Stimulated activated naive CD8-positive, alpha-beta T cell treated with anti-CD3 and anti-CD28 coated beads, Interleukin-15, amount 100 ng/mL, for 72 hours (primary cell): ENCODE results near the gene GPR132.
"Not testable (repeated sequence)": the region's sequence is repeated elsewhere in the genome, so short reads cannot be mapped to it uniquely, and the experiment has no call there.

Experiments used
- ATAC-seq: fragments of 150-1000 bp; cut with Tn5 transposase; 2 replicates; pipeline ENCODE4 v1.10.0; 2021; ENCODE audit warnings: mild to moderate bottlenecking, moderate library complexity
- DNase-seq, 2 donors: peaks; one replicate each; pipeline ENCODE4 v3.0.0; 2021 to 2022
- H3K27ac Mint-ChIP-seq, 2 donors: one replicate each; pipeline ENCODE4 v1.8.0; 2022; ENCODE audit warnings: mild to moderate bottlenecking in 2 of 2, mixed read lengths in 2 of 2, moderate library complexity in 2 of 2
- H3K27me3 Mint-ChIP-seq: one replicate; pipeline ENCODE4 v1.8.0; 2022; ENCODE audit warnings: mixed read lengths
- H3K4me1 Mint-ChIP-seq: one replicate; pipeline ENCODE4 v1.8.0; 2022; ENCODE audit warnings: mild to moderate bottlenecking, mixed read lengths
- H3K4me3 Mint-ChIP-seq, 2 donors: one replicate each; pipeline ENCODE4 v1.8.0; 2022; ENCODE audit warnings: mild to moderate bottlenecking in 2 of 2, mixed read lengths in 2 of 2, moderate library complexity in 1 of 2
- H3K9me3 Mint-ChIP-seq, 2 donors: one replicate each; pipeline ENCODE4 v1.8.0; 2022; ENCODE audit warnings: mixed read lengths in 2 of 2

GPR132 gene

GRCh38 chr14:105030836-105031396 is 34.3 kb downstream of the GPR132 start:
- no peak for ATAC-seq
- Mint-ChIP-seq H3K27me3 (peaks cover 14% of the 10 kb centered on the region), H3K4me3 (no peak overlapping the region), H3K27ac (no peak overlapping the region), H3K4me1 (peaks cover 39% of the 10 kb centered on the region), H3K9me3 (peaks cover 0 to 5% of the 10 kb centered on the region in 2 donors)
- DNase-seq = no peak

DNA sequence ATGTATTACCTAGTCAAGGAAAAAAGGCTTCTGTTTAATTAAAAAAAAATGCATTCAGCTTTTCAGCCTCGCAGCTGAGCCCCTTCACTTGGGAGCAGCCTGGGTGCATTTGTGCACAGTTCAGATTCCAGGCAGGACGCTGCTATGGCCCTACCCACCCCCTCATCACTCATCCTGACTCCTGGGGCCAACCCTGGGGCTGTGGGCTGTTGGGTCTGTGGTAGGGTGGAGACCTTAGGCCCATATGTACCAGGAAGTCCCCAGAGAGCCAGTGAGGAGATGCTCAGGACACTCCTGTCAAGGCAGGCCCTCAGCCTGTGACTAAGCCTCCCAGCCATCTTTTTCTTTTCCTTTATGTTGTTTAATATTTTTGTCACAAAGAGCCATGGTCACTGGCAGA is 35.0 kb downstream of the GPR132 start:
- DNase-seq = no peak
- peaks cover 46% of the 10 kb centered on the region for H3K4me1 Mint-ChIP-seq
- no peak overlapping the region for H3K27ac Mint-ChIP-seq
- ATAC-seq = no peak
- H3K4me3 Mint-ChIP-seq = no peak overlapping the region
- peaks cover 14% of the 10 kb centered on the region for H3K27me3 Mint-ChIP-seq
- H3K9me3 Mint-ChIP-seq = peaks cover 0 to 5% of the 10 kb centered on the region in 2 donors

DNA sequence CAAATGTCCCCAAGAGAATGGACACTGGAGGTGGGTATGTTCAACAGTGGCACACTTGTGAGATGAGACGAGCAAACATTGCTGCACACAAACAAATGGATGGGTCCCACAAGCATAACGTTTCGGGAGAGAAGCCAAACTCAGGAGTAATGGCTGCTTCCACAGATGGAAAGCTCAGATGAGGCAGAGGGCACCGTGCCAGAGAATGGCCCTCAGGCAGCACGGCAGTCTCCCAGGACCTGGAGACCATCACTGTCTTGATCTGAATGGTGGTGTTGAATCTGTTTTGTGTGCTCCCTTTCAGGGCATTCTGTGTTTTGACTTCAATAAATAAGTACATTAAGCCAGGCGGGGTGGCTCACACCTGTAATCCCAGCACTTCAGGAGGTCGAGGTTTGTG is 35.8 kb downstream of the GPR132 start:
- DNase-seq (no peak), ATAC-seq (no peak)

DNA sequence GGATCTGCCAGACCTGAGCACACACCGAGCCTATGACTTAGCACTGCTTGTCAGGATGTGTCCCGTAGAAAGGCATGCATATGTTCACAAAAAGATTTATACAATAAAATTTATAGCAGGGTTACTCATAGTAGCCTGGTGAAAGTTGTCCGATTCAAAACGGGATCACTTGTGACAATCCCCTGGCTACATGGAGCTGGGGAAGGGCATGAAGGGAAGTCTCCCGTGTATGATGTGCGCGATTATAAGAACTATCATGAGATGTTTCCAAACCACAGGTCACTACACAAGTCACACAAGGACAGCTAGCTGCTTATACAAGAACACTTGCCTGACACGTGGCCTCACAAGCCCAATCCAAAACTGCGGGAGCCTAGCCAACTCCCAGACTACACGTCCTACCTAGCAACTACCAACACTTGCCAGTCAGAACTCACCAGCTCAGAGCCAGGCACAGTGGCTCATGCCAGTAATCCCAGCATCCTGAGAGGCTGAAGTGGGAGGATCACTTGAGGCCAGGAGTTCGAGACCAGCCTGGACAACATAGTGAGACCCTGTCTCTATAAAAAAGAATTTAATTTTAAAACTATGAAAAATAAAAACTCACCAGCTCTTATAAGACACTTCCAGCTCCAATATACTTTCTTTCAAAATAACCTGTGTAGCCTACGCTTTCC is 36.8 kb downstream of the GPR132 start:
- no peak for DNase-seq
- Mint-ChIP-seq H3K4me3 (no peak overlapping the region), H3K27ac (no peak overlapping the region), H3K27me3 (peaks cover 4% of the 10 kb centered on the region), H3K4me1 (peaks cover 51% of the 10 kb centered on the region), H3K9me3 (peaks cover 0 to under 1% of the 10 kb centered on the region in 2 donors)
- no peak for ATAC-seq

More for the DNA sequence above, 35.8 kb downstream of the GPR132 start:
- Mint-ChIP-seq H3K27ac (no peak overlapping the region), H3K4me1 (peaks cover 52% of the 10 kb centered on the region), H3K4me3 (no peak overlapping the region), H3K27me3 (peaks cover 14% of the 10 kb centered on the region), H3K9me3 (peaks cover 0 to 5% of the 10 kb centered on the region in 2 donors)

DNA sequence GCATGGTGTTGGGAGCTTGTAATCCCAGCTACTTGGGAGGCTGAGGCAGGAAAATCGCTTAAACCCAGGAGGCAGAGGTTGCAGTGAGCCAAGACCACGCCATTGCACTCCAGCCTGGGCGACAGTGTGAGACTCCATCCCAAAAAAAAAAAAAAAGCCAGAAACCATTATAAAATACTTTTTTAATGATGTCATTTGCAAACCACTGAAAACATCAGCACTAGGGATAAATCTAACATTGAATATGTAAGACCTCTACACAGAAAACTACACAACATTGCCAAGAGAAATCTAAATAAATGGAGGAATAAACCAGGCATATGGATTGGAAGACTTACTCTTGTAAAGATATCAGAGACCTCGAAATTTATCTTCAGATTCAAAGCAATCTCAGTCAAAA is 37.5 kb downstream of the GPR132 start:
- DNase-seq, ATAC-seq, H3K27ac Mint-ChIP-seq, H3K4me3 Mint-ChIP-seq, H3K27me3 Mint-ChIP-seq, H3K9me3 Mint-ChIP-seq: not testable (repeated sequence)
- H3K4me1 Mint-ChIP-seq = peaks cover 51% of the 10 kb centered on the region

GRCh38 chr14:105026802-105027563 is 38.2 kb downstream of the GPR132 start:
- ATAC-seq (no peak), DNase-seq (no peak)
- H3K27ac Mint-ChIP-seq = peak overlapping the region in 1 of 2 donors; percentile 77
- H3K27me3 Mint-ChIP-seq = no peaks in the 10 kb centered on the region
- peaks cover 54% of the 10 kb centered on the region for H3K4me1 Mint-ChIP-seq
- no peaks in the 10 kb centered on the region for H3K9me3 Mint-ChIP-seq
- H3K4me3 Mint-ChIP-seq = peak overlapping the region in 1 of 2 donors; percentile 16

GRCh38 chr14:105026033-105026785 is 39.0 kb downstream of the GPR132 start:
- H3K4me3 Mint-ChIP-seq = peak overlapping the region in 1 of 2 donors; percentile 33
- H3K27me3 Mint-ChIP-seq = no peaks in the 10 kb centered on the region
- peak; percentile 57 for ATAC-seq
- H3K4me1 Mint-ChIP-seq = peaks cover 61% of the 10 kb centered on the region
- peak overlapping the region in 1 of 2 donors; percentile 86 for H3K27ac Mint-ChIP-seq
- no peak for DNase-seq
- no peaks in the 10 kb centered on the region for H3K9me3 Mint-ChIP-seq

- ATAC-seq = no peak
- Mint-ChIP-seq H3K4me1 (peaks cover 56% of the 10 kb centered on the region), H3K4me3 (no peak overlapping the region)
These were observed 39.8 kb downstream of the GPR132 start for GRCh38 chr14:105025429-105025828.

GRCh38 chr14:105023791-105024480 is 41.3 kb downstream of the GPR132 start:
- Mint-ChIP-seq H3K4me1 (peaks cover 68% of the 10 kb centered on the region), H3K4me3 (no peak overlapping the region), H3K27me3 (no peaks in the 10 kb centered on the region), H3K27ac (no peak overlapping the region), H3K9me3 (no peaks in the 10 kb centered on the region)
- DNase-seq (no peak), ATAC-seq (no peak)

More at GRCh38 chr14:105025429-105025828, 39.8 kb downstream of the GPR132 start:
- H3K9me3 Mint-ChIP-seq = no peaks in the 10 kb centered on the region
- H3K27ac Mint-ChIP-seq = no peak overlapping the region
- DNase-seq = no peak
- no peaks in the 10 kb centered on the region for H3K27me3 Mint-ChIP-seq

DNA sequence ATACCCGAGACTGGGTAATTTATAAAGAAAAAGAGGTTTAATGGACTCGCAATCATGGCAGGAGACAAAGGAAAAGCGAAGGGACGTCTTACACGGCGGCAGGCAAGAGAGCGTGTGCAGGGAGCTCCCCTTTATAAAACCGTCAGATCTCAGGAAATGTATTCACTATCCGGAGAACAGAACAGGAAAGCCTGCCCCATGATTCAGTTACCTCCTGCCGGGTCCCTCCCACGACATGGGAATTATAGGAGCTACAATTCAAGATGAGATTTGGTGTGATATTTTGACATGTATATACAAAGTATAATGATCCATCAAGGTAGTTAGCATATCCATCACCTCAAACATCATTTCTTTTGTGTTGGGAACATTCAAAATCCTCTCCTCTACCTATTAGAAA is 42.1 kb downstream of the GPR132 start:
- Mint-ChIP-seq H3K4me1 (peaks cover 76% of the 10 kb centered on the region), H3K27ac (no peak overlapping the region), H3K4me3 (no peak overlapping the region), H3K9me3 (no peaks in the 10 kb centered on the region), H3K27me3 (no peaks in the 10 kb centered on the region)
- DNase-seq = no peak
- ATAC-seq = no peak

DNA sequence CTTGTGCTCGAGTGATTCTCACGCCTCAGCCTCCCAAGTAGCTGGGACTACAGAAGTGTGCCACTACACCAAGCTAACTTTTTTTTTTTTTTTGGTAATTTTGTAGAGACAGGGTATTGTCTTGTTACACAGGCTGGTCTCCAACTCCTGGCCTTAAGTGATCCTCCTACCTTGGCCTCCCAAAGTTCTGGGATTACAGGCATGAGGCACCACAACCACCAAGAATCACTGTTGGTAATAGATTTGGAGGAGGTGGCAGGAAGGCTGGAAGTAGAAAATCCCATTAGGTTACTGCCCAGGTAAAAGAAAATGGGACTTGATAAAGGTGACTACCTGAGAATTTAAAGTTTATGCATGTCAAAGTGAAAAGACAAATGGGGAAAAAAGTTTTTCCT is 43.0 kb downstream of the GPR132 start:
- peaks cover 85% of the 10 kb centered on the region for H3K4me1 Mint-ChIP-seq
- H3K4me3 Mint-ChIP-seq = peak overlapping the region; percentile 91 to 93
- H3K27me3 Mint-ChIP-seq = no peaks in the 10 kb centered on the region
- ATAC-seq (no peak), DNase-seq (no peak)
- H3K27ac Mint-ChIP-seq = no peak overlapping the region
- no peaks in the 10 kb centered on the region for H3K9me3 Mint-ChIP-seq

GRCh38 chr14:105021656-105022275 is 43.5 kb downstream of the GPR132 start:
- Mint-ChIP-seq H3K27me3 (no peaks in the 10 kb centered on the region), H3K27ac (peak overlapping the region; percentile 91 to 98), H3K4me3 (peak overlapping the region; percentile 91 to 93), H3K4me1 (peaks cover 85% of the 10 kb centered on the region), H3K9me3 (no peaks in the 10 kb centered on the region)
- peak; percentile 0 for ATAC-seq
- peak in 1 of 2 donors; percentile 43 for DNase-seq

GRCh38 chr14:105020815-105021655 is 44.2 kb downstream of the GPR132 start, which contains the start of gene CDCA4:
Gene CDCA4 (minus strand): TSS chr14:105021083. CDS start chr14:105011929, 9,154 bp downstream.
- DNase-seq = peak; percentile 97 to 98
- Mint-ChIP-seq H3K4me1 (peaks cover 85% of the 10 kb centered on the region), H3K27me3 (no peaks in the 10 kb centered on the region), H3K9me3 (no peaks in the 10 kb centered on the region), H3K27ac (peak within 1 kb of the TSS; percentile 91 to 98), H3K4me3 (peak within 1 kb of the TSS; percentile 91 to 93)
- ATAC-seq = peak; percentile 89
